CD8-positive, alpha-beta memory T cell (primary cell): Measurements from ENCODE around the gene MYH10. TPM values are rescaled to one million over a fixed set of nuclear protein-coding genes. Genes with fewer than 3 reads are reported as not detected.

Experiments
- CTCF ChIA-PET: fragments of 350-600 bp; sonication (Branson Sonifier 250); formaldehyde crosslinking; loops from one replicate; lab custom pipeline; 2021; ENCODE audit warnings: antibody characterized with exemption; lab: Charles Lee
- POLR2A ChIA-PET: fragments of 350-600 bp; sonication (Branson Sonifier 250); formaldehyde crosslinking; loops from one replicate; lab custom pipeline; 2021; ENCODE audit warnings: antibody characterized with exemption; lab: Charles Lee
- DNase-seq, 5 donors: peaks; one replicate each; pipeline versions ENCODE4 v3.0.0 to v3.0.0-alpha.2; 2020 to 2022; ENCODE audit warnings: mixed read lengths in 1 of 5
- H3K27ac ChIP-seq: one replicate; pipeline ENCODE4 v1.7.0; 2013; ENCODE audit warnings: low read depth, mild to moderate bottlenecking, low read length, moderate library complexity
- H3K27me3 ChIP-seq: 2 replicates; pipeline ENCODE4 v1.7.0; 2013; ENCODE audit warnings: low read length, mild to moderate bottlenecking; ENCODE audit not compliant: insufficient read depth, poor library complexity, severe bottlenecking
- H3K36me3 ChIP-seq: 2 replicates; pipeline ENCODE4 v1.7.0; 2013; ENCODE audit warnings: mild to moderate bottlenecking, low read length, moderate library complexity; ENCODE audit not compliant: insufficient read depth
- H3K4me1 ChIP-seq: 2 replicates; pipeline ENCODE4 v1.7.0; 2013; ENCODE audit warnings: mild to moderate bottlenecking, low read length, moderate library complexity; ENCODE audit not compliant: insufficient read depth
- H3K4me3 ChIP-seq: 2 replicates; pipeline ENCODE4 v1.7.0; 2013; ENCODE audit warnings: mild to moderate bottlenecking, low read length
- H3K9me3 ChIP-seq: 2 replicates; pipeline ENCODE4 v1.7.0; 2013; ENCODE audit warnings: mild to moderate bottlenecking, low read length
- H3K27ac Mint-ChIP-seq, 8 donors: one replicate each; pipeline ENCODE4 v1.8.0; 2020 to 2021; ENCODE audit warnings: mixed read lengths in 8 of 8, mild to moderate bottlenecking in 6 of 8, inconsistent platforms in 3 of 8, moderate library complexity in 3 of 8
- H3K27me3 Mint-ChIP-seq, 2 donors: one replicate each; pipeline ENCODE4 v1.8.0; 2020 to 2021; ENCODE audit warnings: mixed read lengths in 2 of 2, mild to moderate bottlenecking in 1 of 2, moderate library complexity in 1 of 2
- H3K36me3 Mint-ChIP-seq, 3 donors: one replicate each; pipeline ENCODE4 v1.8.0; 2020 to 2021; ENCODE audit warnings: mixed read lengths in 3 of 3, inconsistent platforms in 1 of 3, mild to moderate bottlenecking in 1 of 3
- H3K4me1 Mint-ChIP-seq, 3 donors: one replicate each; pipeline ENCODE4 v1.8.0; 2020 to 2021; ENCODE audit warnings: mixed read lengths in 3 of 3, inconsistent platforms in 1 of 3, mild to moderate bottlenecking in 1 of 3
- H3K4me3 Mint-ChIP-seq, 7 donors: one replicate each; pipeline ENCODE4 v1.8.0; 2020 to 2021; ENCODE audit warnings: mixed read lengths in 7 of 7, mild to moderate bottlenecking in 6 of 7, moderate library complexity in 4 of 7, inconsistent platforms in 2 of 7
- H3K9me3 Mint-ChIP-seq, 5 donors: one replicate each; pipeline ENCODE4 v1.8.0; 2020 to 2022; ENCODE audit warnings: mixed read lengths in 5 of 5, mild to moderate bottlenecking in 3 of 5, moderate library complexity in 2 of 5, inconsistent platforms in 1 of 5
- polyA plus RNA-seq: library from polyadenylated mRNA; unstranded; fragments of 300-500 nt; fragmentation: Illumina TruSeq; gene quantifications from one replicate; pipeline ENCODE4 v1.2.3, GENCODE V29; 2021
- total RNA-seq, 2 experiments: library from RNA; stranded (reverse); gene quantifications; one replicate each; pipeline ENCODE4 v1.2.3, GENCODE V29; 2021

Gene MYH10
- total and polyA plus RNA-seq, 3 experiments from 2014 or later, result 2.4 to 7.5 (median 6.7) TPM

- Mint-ChIP-seq H3K9me3 (no peaks in the 10 kb centered on the region), H3K4me3 (peak overlapping the region in 6 of 7 donors; percentile 0 to 75 (median 56)), H3K4me1 (peaks cover 9 to 21% (median 14%) of the 10 kb centered on the region in 3 donors), H3K36me3 (peaks cover 0 to 3% (median 0%) of the 10 kb centered on the region in 3 donors), H3K27me3 (peaks cover 41 to 68% of the 10 kb centered on the region in 2 donors), H3K27ac (no peak overlapping the region)
- DNase-seq, result no peak
- H3K27ac ChIP-seq, result no peak overlapping the region
- H3K4me1 ChIP-seq, result peaks cover 3% of the 10 kb centered on the region
- no peaks in the 10 kb centered on the region for H3K9me3 ChIP-seq
- ChIA-PET POLR2A (no interaction called here), CTCF (no interaction called here)
- H3K36me3 ChIP-seq, result no peaks in the 10 kb centered on the region
- H3K4me3 ChIP-seq, result no peak overlapping the region
- peaks cover 10% of the 10 kb centered on the region for H3K27me3 ChIP-seq
These were observed 1.8 kb downstream of the MYH10 start for GRCh38 chr17:8628609-8629169.

GRCh38 chr17:8628172-8628571 lies 2.4 kb downstream of the MYH10 start:
- no peak overlapping the region for H3K27ac Mint-ChIP-seq
- H3K27me3 Mint-ChIP-seq, result peaks cover 38 to 65% of the 10 kb centered on the region in 2 donors
- no peak overlapping the region for H3K4me3 ChIP-seq
- no peaks in the 10 kb centered on the region for H3K9me3 ChIP-seq
- peak overlapping the region in 2 of 7 donors; percentile 69 to 75 for H3K4me3 Mint-ChIP-seq
- ChIA-PET POLR2A (no interaction called here), CTCF (no interaction called here)
- peaks cover 8% of the 10 kb centered on the region for H3K27me3 ChIP-seq
- no peaks in the 10 kb centered on the region for H3K36me3 ChIP-seq
- H3K27ac ChIP-seq, result no peak overlapping the region
- peaks cover 0 to 3% (median 0%) of the 10 kb centered on the region in 3 donors for H3K36me3 Mint-ChIP-seq
- no peaks in the 10 kb centered on the region for H3K9me3 Mint-ChIP-seq
- no peak for DNase-seq
- H3K4me1 Mint-ChIP-seq, result peaks cover 9 to 21% (median 14%) of the 10 kb centered on the region in 3 donors
- H3K4me1 ChIP-seq, result peaks cover 3% of the 10 kb centered on the region

GRCh38 chr17:8623591-8623990 lies 6.9 kb downstream of the MYH10 start:
- Mint-ChIP-seq H3K27ac (no peak overlapping the region), H3K9me3 (no peaks in the 10 kb centered on the region), H3K4me3 (no peak overlapping the region), H3K27me3 (peaks cover 21 to 64% of the 10 kb centered on the region in 2 donors), H3K36me3 (peaks cover 0 to 3% (median 0%) of the 10 kb centered on the region in 3 donors), H3K4me1 (no peaks in the 10 kb centered on the region)
- Histone ChIP-seq H3K4me3 (no peak overlapping the region), H3K27me3 (peaks cover 4% of the 10 kb centered on the region), H3K9me3 (no peaks in the 10 kb centered on the region), H3K27ac (no peak overlapping the region), H3K4me1 (no peaks in the 10 kb centered on the region), H3K36me3 (no peaks in the 10 kb centered on the region)
- DNase-seq, result no peak
- POLR2A ChIA-PET, result no interaction called here
- CTCF ChIA-PET, result no interaction called here

DNA sequence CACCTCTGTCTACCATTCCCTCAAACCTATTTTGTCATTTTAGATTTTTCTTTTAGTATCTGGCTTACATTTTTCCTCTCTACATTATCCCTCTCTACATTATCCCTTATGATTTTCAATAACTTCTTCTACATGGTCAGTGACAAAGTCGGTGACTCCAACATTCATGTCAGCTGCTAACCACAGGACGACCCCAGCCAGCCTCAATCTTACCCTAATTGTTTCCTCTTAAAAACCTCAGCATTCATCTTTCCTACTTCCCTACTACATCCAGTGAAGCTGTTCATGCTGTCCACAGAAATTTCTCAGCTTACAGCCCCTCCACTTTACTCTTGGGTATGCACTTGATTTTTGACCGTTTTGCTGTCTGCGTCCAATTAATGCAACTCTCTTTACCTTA lies 8.3 kb downstream of the MYH10 start:
- POLR2A ChIA-PET, result no interaction called here
- H3K4me3 Mint-ChIP-seq, result no peak overlapping the region
- no peaks in the 10 kb centered on the region for H3K4me1 Mint-ChIP-seq
- Histone ChIP-seq H3K27me3 (no peaks in the 10 kb centered on the region), H3K36me3 (no peaks in the 10 kb centered on the region), H3K9me3 (no peaks in the 10 kb centered on the region), H3K4me1 (no peaks in the 10 kb centered on the region), H3K27ac (no peak overlapping the region), H3K4me3 (no peak overlapping the region)
- H3K27ac Mint-ChIP-seq, result peak overlapping the region in 1 of 8 donors; percentile 79
- H3K9me3 Mint-ChIP-seq, result no peaks in the 10 kb centered on the region
- no peak for DNase-seq
- H3K36me3 Mint-ChIP-seq, result peaks cover 0 to 3% (median 0%) of the 10 kb centered on the region in 3 donors
- CTCF ChIA-PET, result no interaction called here
- peaks cover 12 to 57% of the 10 kb centered on the region in 2 donors for H3K27me3 Mint-ChIP-seq

- Histone ChIP-seq H3K4me1 (no peaks in the 10 kb centered on the region), H3K27ac (no peak overlapping the region), H3K36me3 (no peaks in the 10 kb centered on the region), H3K4me3 (no peak overlapping the region), H3K9me3 (no peaks in the 10 kb centered on the region), H3K27me3 (no peaks in the 10 kb centered on the region)
- H3K36me3 Mint-ChIP-seq, result peaks cover 0 to 3% (median 0%) of the 10 kb centered on the region in 3 donors
- H3K4me3 Mint-ChIP-seq, result no peak overlapping the region
- ChIA-PET CTCF (no interaction called here), POLR2A (no interaction called here)
- no peaks in the 10 kb centered on the region for H3K4me1 Mint-ChIP-seq
- peaks cover 17 to 60% of the 10 kb centered on the region in 2 donors for H3K27me3 Mint-ChIP-seq
- no peaks in the 10 kb centered on the region for H3K9me3 Mint-ChIP-seq
- DNase-seq, result no peak
- H3K27ac Mint-ChIP-seq, result no peak overlapping the region
These were observed 8.9 kb downstream of the MYH10 start for GRCh38 chr17:8621585-8621984.

- no peaks in the 10 kb centered on the region for H3K4me1 Mint-ChIP-seq
- H3K27ac Mint-ChIP-seq, result no peak overlapping the region
- no peak overlapping the region for H3K4me3 Mint-ChIP-seq
- Histone ChIP-seq H3K4me1 (no peaks in the 10 kb centered on the region), H3K4me3 (no peak overlapping the region), H3K27me3 (no peaks in the 10 kb centered on the region), H3K36me3 (no peaks in the 10 kb centered on the region), H3K27ac (no peak overlapping the region), H3K9me3 (no peaks in the 10 kb centered on the region)
- CTCF ChIA-PET, result no interaction called here
- DNase-seq, result no peak
- peaks cover 0 to 3% (median 0%) of the 10 kb centered on the region in 3 donors for H3K36me3 Mint-ChIP-seq
- POLR2A ChIA-PET, result no interaction called here
- H3K9me3 Mint-ChIP-seq, result no peaks in the 10 kb centered on the region
- peaks cover 14 to 68% of the 10 kb centered on the region in 2 donors for H3K27me3 Mint-ChIP-seq
These were observed 11.2 kb downstream of the MYH10 start for GRCh38 chr17:8619294-8619693.

DNA sequence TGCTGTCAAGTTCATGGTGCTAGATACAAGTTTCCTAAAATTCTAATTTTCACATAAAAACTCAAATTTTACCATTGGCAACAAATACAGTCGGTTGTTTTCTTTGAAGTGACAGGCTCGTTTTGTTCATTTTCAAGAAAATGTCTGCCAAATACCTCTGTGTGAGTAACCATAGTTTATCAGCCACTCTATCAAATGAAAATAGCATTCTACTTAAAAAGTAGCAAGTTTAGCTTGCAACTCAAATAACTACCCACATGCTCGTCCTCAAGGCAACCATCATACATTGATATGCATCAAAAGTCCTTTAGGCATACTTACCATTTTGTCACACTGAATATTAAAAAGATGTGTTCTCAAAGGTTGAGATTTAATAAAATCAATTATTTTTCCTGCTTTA lies 11.7 kb downstream of the MYH10 start:
- Mint-ChIP-seq H3K27ac (no peak overlapping the region), H3K4me1 (no peaks in the 10 kb centered on the region), H3K36me3 (peaks cover 0 to 3% (median 0%) of the 10 kb centered on the region in 3 donors), H3K9me3 (no peaks in the 10 kb centered on the region), H3K4me3 (no peak overlapping the region), H3K27me3 (peaks cover 13 to 65% of the 10 kb centered on the region in 2 donors)
- H3K27ac ChIP-seq, result no peak overlapping the region
- DNase-seq, result no peak
- H3K27me3 ChIP-seq, result no peaks in the 10 kb centered on the region
- H3K9me3 ChIP-seq, result no peaks in the 10 kb centered on the region
- ChIA-PET POLR2A (no interaction called here), CTCF (no interaction called here)
- no peaks in the 10 kb centered on the region for H3K36me3 ChIP-seq
- no peak overlapping the region for H3K4me3 ChIP-seq
- H3K4me1 ChIP-seq, result no peaks in the 10 kb centered on the region

DNA sequence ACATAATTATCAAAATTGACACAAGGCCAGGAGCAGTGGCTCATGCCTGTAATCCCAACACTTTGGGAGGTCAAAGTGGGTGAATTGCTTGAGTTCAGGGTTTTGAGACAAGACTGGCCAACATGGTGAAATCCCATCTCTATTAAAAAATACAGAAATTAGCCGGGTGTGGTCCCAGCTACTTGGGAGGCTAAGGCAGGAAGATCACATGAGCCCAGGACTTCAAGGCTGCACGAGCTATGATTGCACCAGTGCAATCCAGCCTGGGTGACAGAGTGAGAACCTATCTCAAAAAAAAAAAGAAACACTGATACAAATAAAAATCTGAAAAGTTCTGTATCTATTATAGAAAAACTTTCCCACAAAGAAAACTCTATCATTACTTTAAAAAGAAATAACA lies 15.5 kb downstream of the MYH10 start:
- POLR2A ChIA-PET, result no interaction called here
- Mint-ChIP-seq H3K4me3 (no peak overlapping the region), H3K36me3 (peaks cover 0 to 4% (median 0%) of the 10 kb centered on the region in 3 donors)

More for the DNA sequence above, 15.5 kb downstream of the MYH10 start:
- CTCF ChIA-PET, result no interaction called here
- Histone ChIP-seq H3K4me1 (no peaks in the 10 kb centered on the region), H3K9me3 (no peaks in the 10 kb centered on the region), H3K4me3 (no peak overlapping the region), H3K27me3 (no peaks in the 10 kb centered on the region), H3K36me3 (no peaks in the 10 kb centered on the region), H3K27ac (no peak overlapping the region)
- H3K9me3 Mint-ChIP-seq, result peaks cover 0 to 3% (median 2%) of the 10 kb centered on the region in 5 donors
- H3K27ac Mint-ChIP-seq, result no peak overlapping the region
- no peaks in the 10 kb centered on the region for H3K4me1 Mint-ChIP-seq
- no peak for DNase-seq
- H3K27me3 Mint-ChIP-seq, result peaks cover 8 to 62% of the 10 kb centered on the region in 2 donors
